Esophagus muscularis mucosa (tissue), 4 donors: ENCODE results near the gene RDH16.
"Not testable (repeated sequence)": the region's sequence is repeated elsewhere in the genome, so short reads cannot be mapped to it uniquely, and the experiment has no call there.

Experiments used
- EP300 ChIP-seq: sonication (generic); formaldehyde crosslinking; IDR thresholded peaks from one replicate; pipeline ENCODE4 v1.6.1; 2017; ENCODE audit warnings: antibody characterized with exemption
- POLR2A ChIP-seq: fragments of 450-650 bp; IDR thresholded peaks from one replicate; pipeline ENCODE4 v1.6.1; 2017; ENCODE audit warnings: antibody characterized with exemption, moderate library complexity, mild to moderate bottlenecking, low read depth
- POLR2AphosphoS5 ChIP-seq, 2 donors: sonication (generic); formaldehyde crosslinking; IDR thresholded peaks; one replicate each; pipeline ENCODE4 v1.6.1; 2017; ENCODE audit warnings: antibody characterized with exemption in 2 of 2
- TF ChIP-seq, protein P1 (sequence below), 3 experiments: fragments of 200-600 bp in 2 of 3; fragments of 450-650 bp in 1 of 3; sonication (generic) in 2 of 3; IDR thresholded peaks; one replicate each; pipeline ENCODE4 v1.5.1; 2017 to 2019; ENCODE audit warnings: antibody characterized with exemption in 3 of 3, mild to moderate bottlenecking in 2 of 3, moderate library complexity in 1 of 3

DNA sequence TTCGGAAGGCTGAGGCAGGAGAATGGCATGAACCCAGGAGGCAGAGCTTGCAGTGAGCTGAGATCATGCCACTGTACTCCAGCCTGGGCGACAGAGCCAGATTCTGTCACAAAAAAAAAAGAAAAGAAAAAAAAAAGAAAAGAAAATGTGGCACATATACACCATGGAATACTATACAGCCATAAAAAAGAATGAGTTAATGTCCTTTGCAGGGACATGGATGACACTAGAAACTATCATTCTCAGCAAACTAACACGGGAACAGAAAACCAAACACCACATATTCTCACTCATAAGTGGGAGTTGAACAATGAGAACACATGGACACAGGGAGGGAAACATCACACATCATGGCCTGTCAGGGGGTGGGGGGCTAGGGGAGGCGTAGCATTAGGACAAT lies 20.0 kb upstream of the RDH16 start:
- not testable (repeated sequence) for TF ChIP-seq POLR2AphosphoS5 (IDR thresholded peaks at IDR 0.05); POLR2A; EP300
- TF ChIP-seq, protein P1, sequence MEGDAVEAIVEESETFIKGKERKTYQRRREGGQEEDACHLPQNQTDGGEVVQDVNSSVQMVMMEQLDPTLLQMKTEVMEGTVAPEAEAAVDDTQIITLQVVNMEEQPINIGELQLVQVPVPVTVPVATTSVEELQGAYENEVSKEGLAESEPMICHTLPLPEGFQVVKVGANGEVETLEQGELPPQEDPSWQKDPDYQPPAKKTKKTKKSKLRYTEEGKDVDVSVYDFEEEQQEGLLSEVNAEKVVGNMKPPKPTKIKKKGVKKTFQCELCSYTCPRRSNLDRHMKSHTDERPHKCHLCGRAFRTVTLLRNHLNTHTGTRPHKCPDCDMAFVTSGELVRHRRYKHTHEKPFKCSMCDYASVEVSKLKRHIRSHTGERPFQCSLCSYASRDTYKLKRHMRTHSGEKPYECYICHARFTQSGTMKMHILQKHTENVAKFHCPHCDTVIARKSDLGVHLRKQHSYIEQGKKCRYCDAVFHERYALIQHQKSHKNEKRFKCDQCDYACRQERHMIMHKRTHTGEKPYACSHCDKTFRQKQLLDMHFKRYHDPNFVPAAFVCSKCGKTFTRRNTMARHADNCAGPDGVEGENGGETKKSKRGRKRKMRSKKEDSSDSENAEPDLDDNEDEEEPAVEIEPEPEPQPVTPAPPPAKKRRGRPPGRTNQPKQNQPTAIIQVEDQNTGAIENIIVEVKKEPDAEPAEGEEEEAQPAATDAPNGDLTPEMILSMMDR (IDR thresholded peaks at IDR 0.05), result not testable (repeated sequence)
